ENCODE results near the gene TMEM163.
A peak's percentile ranks its signal among the peaks of the same experiment; 100 is the strongest.

TMEM163 gene

DNA sequence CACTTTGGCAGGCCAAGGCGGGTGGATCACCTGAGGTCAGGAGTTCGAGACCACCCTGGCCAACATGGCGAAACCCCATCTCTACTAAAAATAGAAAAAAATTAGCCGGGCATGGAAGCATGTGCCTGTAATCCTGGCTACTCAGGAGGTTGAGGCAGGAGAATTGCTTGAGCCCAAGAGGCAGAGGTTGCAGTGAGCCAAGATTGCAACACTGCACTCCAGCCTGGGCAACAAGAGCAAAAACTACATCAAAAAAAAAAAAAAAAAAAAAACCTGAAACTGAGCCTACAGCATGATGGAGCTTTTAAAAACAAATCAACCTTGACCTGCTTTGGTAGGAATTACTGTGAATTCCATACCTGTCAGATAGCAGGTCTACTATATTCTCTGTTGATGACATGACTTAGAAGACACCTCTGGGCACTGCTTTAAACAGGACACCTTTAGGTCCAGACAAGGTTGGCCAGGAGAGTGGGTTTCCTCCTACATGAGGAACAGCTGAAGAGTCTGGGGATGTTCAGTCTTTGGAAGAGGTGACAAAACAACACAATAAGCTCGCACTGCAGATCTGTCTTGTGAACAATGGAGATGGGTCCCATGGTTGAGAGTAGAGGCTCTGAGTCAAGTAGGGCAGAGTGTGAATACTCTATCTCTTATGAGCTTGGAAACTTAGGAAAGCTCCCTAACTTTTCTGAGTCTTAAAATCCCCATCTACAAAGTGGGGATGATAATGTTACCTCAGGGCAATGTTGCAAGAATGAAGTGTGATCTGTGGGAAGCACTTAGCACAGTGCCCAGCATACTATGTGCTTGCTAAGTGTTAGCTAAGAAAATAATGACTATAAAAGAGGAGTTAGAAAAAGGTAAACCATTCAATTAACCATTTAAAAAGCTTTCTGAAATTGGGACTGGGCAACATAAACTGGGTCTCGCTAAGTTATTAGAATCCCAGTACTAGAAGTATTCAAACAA, 25.2 kb downstream of the TMEM163 start:
- DNase-seq (ENCODE audit: low spot score) = no peak

DNA sequence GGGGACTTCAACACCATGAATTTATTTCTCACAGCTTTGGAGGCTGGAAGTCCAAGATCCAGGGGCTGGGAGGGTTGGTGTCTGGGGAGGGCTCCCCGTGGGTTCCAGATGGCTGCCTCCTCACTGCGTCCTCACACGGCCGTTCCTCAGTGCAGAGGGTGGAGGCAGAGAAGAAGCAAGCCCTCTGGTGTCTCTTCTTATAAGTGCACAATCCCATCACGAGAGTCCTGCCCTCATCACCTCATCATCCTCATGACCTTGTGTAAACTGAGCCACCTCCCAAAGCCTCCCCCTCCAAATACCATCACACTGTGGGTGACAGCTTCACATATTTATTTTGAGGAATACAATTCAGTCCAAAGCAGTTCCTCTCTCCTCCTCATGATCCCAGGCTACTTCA, 26.3 kb downstream of the TMEM163 start:
- peak; percentile 52 for DNase-seq (ENCODE audit: low spot score)

DNA sequence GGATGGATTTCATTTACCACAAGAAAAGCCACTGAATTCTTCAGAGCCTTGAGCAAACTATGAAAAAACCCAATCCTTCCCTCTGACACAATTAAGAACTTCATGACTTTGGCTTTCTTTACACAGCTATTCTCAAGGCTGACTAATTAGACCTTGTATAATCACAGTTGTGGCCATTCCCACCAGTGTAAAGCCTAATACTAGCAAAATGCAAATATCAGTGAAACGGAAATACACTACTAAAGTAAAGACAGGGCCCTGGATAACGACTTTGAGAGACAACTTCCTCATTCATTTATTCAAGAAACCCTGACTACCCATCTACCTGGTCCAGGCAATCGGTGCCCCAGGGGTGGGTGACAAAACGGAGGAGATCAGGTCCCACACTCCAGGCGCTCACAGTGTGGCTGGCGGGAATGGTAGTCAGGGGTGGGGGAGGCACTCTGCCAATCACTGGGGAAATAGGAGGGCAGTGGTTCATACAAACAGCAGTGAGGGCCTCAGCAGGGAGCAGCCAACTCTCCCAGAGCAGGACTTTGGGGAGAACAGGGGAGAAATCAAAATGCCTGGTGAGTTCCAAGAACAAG, 28.1 kb downstream of the TMEM163 start:
- DNase-seq (ENCODE audit: low spot score) = peak; percentile 7

DNA sequence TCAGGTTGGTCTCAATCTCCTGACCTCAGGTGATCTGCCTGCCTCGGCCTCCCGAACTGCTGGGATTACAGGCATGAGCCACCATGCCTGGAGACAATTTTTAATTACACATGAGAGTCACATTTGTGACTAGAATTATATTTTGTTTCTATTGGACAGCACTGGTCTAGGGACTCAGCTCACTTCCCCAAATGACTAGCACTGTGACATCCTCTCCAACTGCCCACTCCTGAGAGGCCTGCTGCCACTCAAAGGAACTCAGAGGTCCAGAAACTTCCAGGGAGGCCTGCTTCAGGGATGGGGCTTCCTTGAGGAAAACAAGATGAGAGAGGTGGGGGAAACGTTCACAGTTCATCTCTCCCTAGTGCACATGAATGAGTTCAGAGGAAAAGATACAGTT, 29.5 kb downstream of the TMEM163 start:
- DNase-seq (ENCODE audit: low spot score) = no peak

DNA sequence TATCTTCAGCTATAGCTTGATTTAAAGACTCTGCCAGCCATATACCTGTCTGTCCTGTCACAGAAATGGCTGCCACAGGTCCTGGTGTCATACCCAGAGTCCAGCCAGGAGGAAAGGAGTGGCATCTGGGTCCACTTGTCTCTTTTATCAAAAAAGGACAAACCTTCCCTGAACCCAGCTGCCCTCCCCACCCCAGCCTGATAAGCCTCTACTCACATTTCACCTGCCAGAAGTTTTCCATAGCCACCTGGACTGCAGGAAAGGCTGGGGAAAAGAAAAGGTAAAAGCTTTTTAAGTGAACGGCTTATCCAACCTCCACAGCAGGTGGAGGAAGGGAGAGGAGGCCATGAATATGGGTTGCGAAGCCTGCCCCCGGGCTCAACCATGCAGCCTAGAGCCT, 32.8 kb downstream of the TMEM163 start:
- no peak for DNase-seq (ENCODE audit: low spot score)

DNA sequence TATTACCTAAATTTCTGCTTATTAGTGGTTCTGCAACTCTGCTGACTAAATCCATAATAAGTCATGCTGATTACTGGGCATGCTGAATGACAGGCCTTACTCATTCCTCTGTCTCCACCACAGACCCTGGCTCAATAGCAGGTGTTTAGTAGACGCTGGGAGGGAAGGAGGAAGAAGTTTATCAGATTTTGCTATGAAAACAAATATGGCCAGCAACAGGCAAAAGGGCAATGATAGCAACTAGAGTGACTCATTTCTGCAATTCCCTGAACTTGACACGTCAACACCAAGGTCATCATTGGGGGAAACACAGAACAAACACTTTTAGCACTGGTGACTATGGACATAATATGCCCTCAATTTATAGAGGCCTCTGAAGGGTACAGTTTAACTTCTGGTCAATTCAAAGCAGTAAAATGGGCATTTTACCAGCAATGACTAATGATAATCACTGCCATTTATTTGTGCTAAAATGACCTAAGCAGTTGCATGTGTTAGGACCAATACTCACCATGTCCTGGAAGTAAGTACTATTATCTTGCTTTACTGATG, 35.2 kb downstream of the TMEM163 start:
- DNase-seq (ENCODE audit: low spot score) = no peak

DNA sequence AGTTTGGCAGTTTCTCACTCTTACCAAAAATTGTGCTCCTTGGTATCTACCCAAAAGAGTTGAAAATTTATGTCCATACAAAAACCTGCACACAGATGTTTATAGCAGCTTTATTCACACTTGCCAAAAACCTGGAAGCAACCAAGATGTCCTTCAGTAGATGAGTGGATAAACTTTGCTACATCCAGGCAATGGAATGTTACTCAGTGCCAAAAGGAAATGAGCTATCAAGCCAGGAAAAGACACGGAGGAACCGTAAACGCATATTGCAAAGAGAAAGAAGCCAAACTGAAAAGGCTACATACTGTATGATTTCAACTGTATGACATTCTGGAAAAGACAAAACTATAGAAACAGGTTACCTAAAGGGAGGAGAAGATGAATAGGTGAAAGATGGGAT, 36.1 kb downstream of the TMEM163 start:
- DNase-seq (ENCODE audit: low spot score) = no peak

DNA sequence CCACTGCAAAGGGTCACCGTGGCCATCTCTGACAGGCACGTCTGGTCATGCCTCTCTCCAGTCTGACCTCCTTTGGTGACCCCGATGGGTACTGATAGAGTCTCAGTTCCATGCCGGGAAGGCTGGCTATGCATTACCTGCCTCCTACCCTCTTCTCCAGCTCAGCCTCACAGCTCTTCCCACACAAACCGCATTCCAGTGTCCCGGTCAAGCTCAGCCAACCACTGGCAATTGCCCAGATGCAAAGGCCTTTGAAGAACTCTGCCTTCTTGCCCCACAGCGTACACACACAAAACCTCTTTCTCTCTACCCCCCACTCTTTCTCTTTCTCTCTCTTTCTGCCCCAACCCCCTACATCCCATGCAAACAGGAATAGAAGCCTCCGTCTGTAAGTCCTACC, 37.6 kb downstream of the TMEM163 start:
- DNase-seq (ENCODE audit: low spot score) = no peak

DNA sequence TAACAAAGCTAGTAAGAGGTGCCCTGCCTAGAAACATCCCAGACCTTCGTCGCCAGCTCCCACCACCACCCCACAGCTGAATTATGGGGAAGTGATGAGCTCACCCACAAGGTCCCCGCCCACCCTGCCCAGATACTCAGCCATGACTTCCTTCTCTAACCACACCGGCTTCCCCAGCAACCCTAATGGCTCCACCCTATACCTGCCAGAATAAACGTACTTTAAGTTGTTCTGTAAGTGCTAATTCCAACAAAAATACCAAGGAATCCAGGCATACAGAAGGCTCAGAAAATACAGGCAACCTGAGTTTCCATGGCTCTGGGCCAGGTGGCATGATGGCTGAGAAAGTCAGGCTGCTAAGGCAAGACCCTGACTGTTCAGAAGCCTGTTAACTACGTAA, 39.1 kb downstream of the TMEM163 start:
- DNase-seq (ENCODE audit: low spot score) = no peak

DNA sequence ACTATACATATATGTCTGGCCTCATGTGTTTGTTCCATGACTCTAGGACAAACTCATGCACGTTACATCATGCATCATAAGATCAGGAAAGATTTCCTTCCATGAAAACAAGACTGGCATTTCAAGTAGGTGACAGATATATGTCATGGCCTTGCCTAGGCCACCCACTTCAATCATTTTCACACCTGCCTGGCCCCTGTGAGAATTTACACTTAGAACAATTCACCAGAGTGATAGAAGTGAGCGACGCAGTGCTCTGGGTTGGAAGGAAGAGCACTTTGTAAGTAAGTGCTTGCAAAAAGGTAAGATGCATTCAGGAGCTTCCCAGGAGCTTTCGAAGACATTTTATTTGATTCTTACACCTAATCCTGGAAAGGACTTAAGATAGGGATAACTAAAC, 39.5 kb downstream of the TMEM163 start:
- no peak for DNase-seq (ENCODE audit: low spot score)

DNA sequence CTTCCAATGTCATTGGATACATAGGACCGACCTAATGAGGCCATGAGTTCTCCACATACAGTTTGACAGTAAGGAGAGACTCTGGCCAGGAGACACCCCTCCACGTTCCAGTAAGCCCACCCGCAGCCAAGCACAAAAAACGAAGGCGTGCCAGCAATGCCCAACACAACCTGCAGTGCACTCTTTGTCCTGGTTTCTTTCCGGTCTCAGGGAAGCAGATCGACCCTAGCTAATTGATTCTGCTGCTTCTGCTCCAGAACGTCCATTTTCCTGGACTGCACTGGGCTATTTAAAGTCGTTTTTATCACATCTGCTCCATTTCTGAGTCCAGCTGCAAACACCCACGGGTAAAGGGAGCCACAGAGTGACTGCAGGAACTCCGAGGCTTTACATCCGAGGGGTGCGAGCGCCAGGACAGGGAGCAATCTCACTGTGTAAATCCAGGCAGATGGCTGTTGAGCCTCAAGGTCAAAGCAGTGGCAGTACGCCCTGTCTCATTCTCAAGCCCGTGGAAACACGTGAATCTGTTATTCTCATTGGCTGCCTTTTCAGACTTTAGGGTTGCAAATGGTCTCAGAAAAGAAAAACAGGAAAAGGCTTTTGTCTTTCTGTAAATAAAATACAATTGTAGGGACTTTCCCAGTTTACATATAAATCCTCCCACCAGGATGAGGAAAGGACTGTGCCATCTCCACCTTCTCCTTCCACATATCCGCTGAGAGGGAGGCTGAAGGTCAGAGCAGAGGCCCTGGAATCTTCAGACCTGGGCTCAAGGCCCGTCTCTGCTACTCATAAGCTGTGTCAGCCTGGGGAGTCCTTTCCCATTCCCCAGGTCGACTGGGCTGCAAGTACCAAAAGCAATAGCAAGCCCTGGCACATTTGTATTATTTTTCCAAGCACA, 40.7 kb downstream of the TMEM163 start:
- DNase-seq (ENCODE audit: low spot score) = no peak

DNA sequence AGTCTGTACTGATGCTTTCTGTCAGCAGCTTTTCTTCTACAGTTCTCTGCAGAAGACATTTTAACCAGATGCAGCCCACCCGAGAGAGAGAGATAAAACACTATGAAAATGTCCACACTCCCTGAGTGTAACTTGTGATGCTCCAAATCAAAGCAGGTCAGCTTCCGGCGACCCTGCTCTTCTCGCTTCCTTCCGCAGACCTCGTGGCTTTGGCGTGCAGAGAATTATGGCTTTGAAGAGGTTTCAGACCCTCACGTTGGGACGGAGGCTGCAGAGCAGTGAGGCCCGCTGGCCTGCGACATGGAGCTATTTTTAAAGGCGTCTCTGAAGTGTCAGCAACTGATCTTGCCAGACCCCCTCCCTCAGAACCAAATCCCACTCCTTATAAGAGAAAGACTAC, 41.8 kb downstream of the TMEM163 start:
- DNase-seq (ENCODE audit: low spot score) = no peak

DNA sequence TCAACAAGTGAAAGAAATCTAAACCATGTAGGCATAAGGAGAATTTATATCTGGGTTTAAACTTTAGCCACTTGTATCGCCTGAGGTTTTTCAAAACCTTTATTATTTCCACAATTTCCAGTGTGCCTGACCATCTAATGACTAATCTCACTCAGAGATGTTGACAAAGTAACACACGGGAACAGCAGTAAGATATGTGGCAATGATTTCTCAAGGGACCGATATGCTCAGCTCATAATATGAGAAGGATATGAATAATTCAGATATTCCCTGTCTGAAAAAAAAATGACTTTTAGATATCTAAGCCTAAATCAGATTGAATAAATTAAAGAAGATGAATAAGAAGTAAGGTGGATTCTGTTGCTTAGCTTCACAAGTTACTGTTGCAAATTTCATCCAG, 43.5 kb downstream of the TMEM163 start:
- DNase-seq (ENCODE audit: low spot score) = no peak

DNA sequence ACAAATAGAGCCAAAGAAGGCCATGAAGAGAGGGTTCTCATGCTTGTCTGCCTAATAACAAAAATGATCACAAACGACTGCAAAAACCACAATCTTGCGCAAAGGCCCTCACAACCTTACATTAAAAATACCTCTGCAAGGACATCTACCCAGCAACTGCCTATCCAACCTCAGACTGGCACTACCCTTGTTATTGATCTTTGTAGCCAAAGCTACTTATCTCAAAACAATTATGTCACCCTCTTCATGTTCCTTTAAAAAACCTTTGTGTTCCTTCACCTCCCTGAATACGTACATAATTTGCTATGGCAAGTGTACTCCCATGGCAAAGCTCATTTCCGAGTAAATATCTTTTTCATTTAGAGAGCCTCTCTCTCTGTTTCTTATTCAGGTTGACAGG, 44.1 kb downstream of the TMEM163 start:
- DNase-seq (ENCODE audit: low spot score) = no peak

DNA sequence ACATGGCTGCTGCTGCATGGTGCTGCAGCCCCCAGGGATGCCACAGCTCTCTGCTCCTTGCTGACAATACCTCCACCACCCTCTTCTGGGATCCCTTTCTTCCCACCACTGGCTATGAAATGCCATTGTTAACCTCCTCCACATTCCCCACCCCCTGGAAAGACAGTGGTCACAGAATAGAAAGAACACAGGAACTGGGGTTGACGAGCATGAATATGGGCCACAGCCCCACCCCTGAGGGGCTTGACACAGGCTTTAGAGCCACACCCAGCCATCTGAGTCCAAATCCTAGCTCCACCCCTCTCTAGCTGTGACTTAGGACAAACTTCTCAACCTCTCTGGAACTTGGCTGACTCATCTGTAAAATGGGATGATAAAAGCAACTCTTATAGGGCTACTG, 47.3 kb downstream of the TMEM163 start:
- DNase-seq (ENCODE audit: low spot score) = no peak

DNA sequence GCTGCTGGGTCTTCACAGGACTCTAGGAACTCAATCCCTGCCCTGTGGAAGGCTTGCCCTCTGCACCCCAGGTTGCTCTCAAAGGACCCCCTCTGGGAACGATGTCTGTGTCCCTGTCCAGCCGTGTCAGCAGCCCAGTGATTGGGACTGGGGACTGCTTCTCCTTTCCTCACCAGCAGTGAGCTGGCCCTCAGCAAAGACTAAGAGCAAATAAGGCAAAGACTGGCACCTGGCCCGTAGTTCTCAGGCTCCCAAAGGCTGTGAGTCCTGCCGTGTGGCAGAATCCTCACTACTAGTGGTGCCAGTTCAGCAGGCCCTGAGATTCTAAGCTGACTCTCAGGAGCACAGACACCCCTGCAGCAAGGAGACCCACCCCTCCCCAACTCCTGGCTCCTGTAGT, 47.8 kb downstream of the TMEM163 start:
- no peak for DNase-seq (ENCODE audit: low spot score)

DNA sequence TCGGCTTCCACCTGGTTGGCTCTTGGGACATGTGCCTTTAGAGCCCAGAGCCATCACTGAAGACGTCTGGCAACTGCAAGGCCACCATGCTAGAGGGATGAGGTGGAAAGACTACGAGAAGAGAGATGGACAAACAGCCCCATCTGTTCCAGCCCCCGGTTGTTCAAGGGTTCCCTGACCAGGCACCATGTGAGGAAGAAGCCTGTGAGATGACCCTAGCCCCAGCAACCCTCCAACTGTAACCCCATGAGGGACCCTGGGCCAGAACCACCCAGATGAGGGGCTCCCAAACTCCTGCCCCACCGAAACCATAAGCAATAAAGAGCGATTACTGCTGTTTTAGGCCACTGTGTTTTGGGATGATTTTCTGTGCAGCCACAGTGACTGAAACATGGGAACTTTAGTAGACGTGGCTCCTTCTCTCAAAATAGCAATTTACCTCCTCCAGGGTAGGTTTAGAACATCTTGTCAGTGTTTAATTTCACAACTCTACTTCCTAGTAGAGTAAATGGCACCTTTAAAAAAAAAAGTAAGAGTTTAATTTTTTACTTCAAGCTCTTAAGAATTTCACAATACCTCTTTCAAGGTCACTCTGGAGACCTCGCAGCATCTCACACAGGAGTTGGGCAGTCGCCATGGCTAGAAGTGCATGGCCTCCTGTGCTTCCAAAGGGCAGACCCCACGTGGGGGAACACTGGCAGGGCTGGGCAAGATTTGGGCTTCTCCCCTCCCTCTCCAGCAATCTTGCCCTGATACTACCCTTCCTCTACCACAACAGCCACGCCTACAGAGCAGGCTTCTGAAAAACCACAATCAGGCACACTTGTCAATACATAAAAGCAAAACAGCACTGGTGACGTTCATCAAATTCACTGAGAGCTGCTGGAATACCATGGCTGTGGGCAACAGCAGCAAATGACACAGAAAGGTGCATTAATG, 48.8 kb downstream of the TMEM163 start:
- DNase-seq (ENCODE audit: low spot score) = no peak

DNA sequence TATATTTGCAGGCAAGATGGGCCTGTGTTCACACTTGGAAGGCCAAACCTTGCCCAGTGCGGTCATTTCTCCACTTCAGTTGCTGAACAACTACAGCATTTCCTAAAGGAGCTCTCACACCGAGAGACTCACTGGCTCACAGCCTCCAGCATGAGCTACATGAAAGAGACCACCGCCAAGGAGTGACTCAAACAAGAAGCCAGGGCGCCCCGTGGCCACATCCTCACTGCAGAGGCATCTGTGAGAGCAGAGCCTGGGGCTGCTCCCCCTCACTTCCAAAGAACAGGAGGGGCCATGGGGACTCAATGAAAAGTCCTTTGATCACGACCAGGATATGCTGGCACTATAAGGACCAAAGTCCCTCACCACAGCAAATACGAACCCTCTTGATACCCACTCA, 50.0 kb downstream of the TMEM163 start:
- no peak for DNase-seq (ENCODE audit: low spot score)

DNA sequence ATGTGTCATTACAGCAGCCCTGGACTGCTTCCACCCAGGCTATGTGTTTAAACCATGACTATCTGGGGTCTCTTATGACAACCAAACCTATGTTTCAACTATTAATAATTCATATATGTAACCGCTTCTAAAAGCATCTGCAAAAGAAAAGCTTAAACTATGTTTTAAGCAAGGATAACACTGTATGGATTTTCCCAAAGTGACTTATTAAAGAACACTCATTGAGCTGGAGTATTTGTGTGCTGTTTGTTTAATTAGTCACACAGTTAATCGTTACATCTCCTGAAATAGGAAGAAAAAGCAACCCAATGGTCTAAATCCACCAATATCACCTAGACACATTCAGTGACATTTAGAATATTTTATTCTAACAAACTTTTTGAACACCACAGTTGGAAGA, 51.3 kb downstream of the TMEM163 start:
- DNase-seq (ENCODE audit: low spot score) = no peak

DNA sequence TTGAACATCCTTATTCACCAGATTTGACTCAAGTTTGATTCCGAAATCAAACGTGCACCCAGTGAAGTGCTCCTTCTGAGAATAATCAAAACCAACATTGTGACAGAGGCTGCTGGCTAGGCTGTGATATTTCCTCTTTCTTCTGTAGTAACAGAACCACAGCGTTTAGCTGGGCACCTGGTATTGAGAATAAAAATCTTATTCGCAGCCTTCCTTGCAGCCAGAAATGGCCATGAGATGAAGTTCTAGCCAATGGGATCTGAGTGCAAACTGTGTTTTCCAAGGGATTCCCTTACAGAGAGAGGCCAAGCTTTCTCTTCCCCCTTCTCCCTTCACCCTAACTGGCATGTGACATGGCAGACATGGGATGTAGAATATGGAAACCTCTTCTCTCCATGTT, 51.7 kb downstream of the TMEM163 start:
- no peak for DNase-seq (ENCODE audit: low spot score)

All from NAMALWA (cell line).